Non-pigmented ciliary epithelial cell (primary cell): ENCODE results near the gene LMX1A.
A peak's percentile ranks its signal among the peaks of the same experiment; 100 is the strongest.

Source experiments
- DNase-seq: peaks from one replicate; pipeline ENCODE4 v3.0.0-alpha.2; 2010; ENCODE audit warnings: low read depth

The LMX1A gene

GRCh38 chr1:165355977-165356811 is at the start of gene LMX1A:
LMX1A (minus strand) TSS chr1:165356715; CDS start chr1:165355559, 1,156 bp downstream.
- no peak for DNase-seq

- no peak for DNase-seq
Observed at GRCh38 chr1:165403835-165404482, 47.4 kb upstream of the LMX1A start.

GRCh38 chr1:165402517-165403111 is 46.1 kb upstream of the LMX1A start:
- no peak for DNase-seq

- peak; percentile 31 for DNase-seq
Observed at GRCh38 chr1:165397944-165398343, 41.4 kb upstream of the LMX1A start.

- DNase-seq: no peak
Observed at GRCh38 chr1:165395901-165396300, 39.4 kb upstream of the LMX1A start.

- no peak for DNase-seq
Observed at GRCh38 chr1:165395478-165395877, 39.0 kb upstream of the LMX1A start.

GRCh38 chr1:165392634-165393571 is 36.4 kb upstream of the LMX1A start:
- peak; percentile 82 for DNase-seq

- DNase-seq: no peak
Observed at GRCh38 chr1:165389609-165390008, 33.1 kb upstream of the LMX1A start.

- DNase-seq: no peak
Observed at GRCh38 chr1:165387961-165388360, 31.4 kb upstream of the LMX1A start.

GRCh38 chr1:165387505-165387904 is 31.0 kb upstream of the LMX1A start:
- no peak for DNase-seq

GRCh38 chr1:165383599-165384405 is 27.3 kb upstream of the LMX1A start:
- no peak for DNase-seq

GRCh38 chr1:165383067-165383466 is 26.6 kb upstream of the LMX1A start:
- no peak for DNase-seq

- no peak for DNase-seq
Observed at GRCh38 chr1:165381745-165382505, 25.4 kb upstream of the LMX1A start.

- DNase-seq: no peak
Observed at GRCh38 chr1:165376811-165377311, 20.3 kb upstream of the LMX1A start.

GRCh38 chr1:165376041-165376810 is 19.7 kb upstream of the LMX1A start:
- peak; percentile 13 for DNase-seq

- no peak for DNase-seq
Observed at GRCh38 chr1:165375623-165376022, 19.1 kb upstream of the LMX1A start.

GRCh38 chr1:165371588-165372225 is 15.2 kb upstream of the LMX1A start:
- DNase-seq: no peak

- no peak for DNase-seq
Observed at GRCh38 chr1:165369255-165369848, 12.8 kb upstream of the LMX1A start.
